PC-3 (cell line): Measurements from ENCODE around the gene LANCL2.

Experiments used
- CTCF ChIP-seq: fragments of 300-600 bp; sonication (generic); conservative IDR thresholded peaks from 2 replicates; pipeline ENCODE4 v1.5.1; 2017; ENCODE audit warnings: antibody characterized with exemption, low read depth, mild to moderate bottlenecking, low read length
- EZH2 ChIP-seq: fragments of 300-600 bp; sonication (generic); IDR thresholded peaks from one replicate; pipeline ENCODE4 v1.6.1; 2017; ENCODE audit warnings: antibody characterized with exemption, mild to moderate bottlenecking, low read length; ENCODE audit not compliant: unreplicated experiment
- EZH2phosphoT487 ChIP-seq: fragments of 300-600 bp; sonication (generic); IDR thresholded peaks from 2 replicates; pipeline ENCODE4 v1.6.1; 2018; ENCODE audit warnings: mild to moderate bottlenecking, antibody characterized with exemption, low read length, borderline replicate concordance

GRCh38 chr7:55387062-55387965 is 22.2 kb downstream of the LANCL2 start:
- TF ChIP-seq CTCF: no peak
- no peak for TF ChIP-seq EZH2phosphoT487
- no peak for TF ChIP-seq EZH2
